Activated T-helper 1 cell treated with anti-CD3 and anti-CD28 coated beads, Interleukin-12 subunit alpha, Interleukin-12 subunit beta, Interleukin-2, Interleukin-4 antibody, amounts not matched to agents 30 ng/mL and 10 ng/mL and 1 ng/mL, durations not matched to agents 14 hours and 24 hours and 36 hours (primary cell): ENCODE data around the gene SRPK1. TPM values are rescaled to one million over a fixed set of nuclear protein-coding genes. Genes with fewer than 3 reads are reported as not detected.

ENCODE experiments used
- DNase-seq: peaks from one replicate; pipeline ENCODE4 v3.0.0; 2021; ENCODE audit warnings: low spot score
- H3K27ac Mint-ChIP-seq: one replicate; pipeline ENCODE4 v1.8.0; 2021; ENCODE audit warnings: mild to moderate bottlenecking, mixed read lengths
- H3K27me3 Mint-ChIP-seq: one replicate; pipeline ENCODE4 v1.8.0; 2022; ENCODE audit warnings: mild to moderate bottlenecking, moderate library complexity, mixed read lengths; ENCODE audit not compliant: insufficient read depth
- H3K36me3 Mint-ChIP-seq: one replicate; pipeline ENCODE4 v1.8.0; 2021; ENCODE audit warnings: low read depth, mixed read lengths
- H3K4me1 Mint-ChIP-seq: one replicate; pipeline ENCODE4 v1.8.0; 2021; ENCODE audit warnings: low read depth, mixed read lengths
- H3K4me3 Mint-ChIP-seq: one replicate; pipeline ENCODE4 v1.8.0; 2021; ENCODE audit warnings: mild to moderate bottlenecking, moderate library complexity, mixed read lengths
- H3K9me3 Mint-ChIP-seq: one replicate; pipeline ENCODE4 v1.8.0; 2021; ENCODE audit warnings: mixed read lengths
- intact Hi-C: fragments of 100-400 bp; cut with micrococcal nuclease; formaldehyde crosslinking; loops from one replicate; pipeline ENCODE4 v1.15.1; 2024
- total RNA-seq: library from RNA; stranded (reverse); gene quantifications from 2 replicates; pipeline ENCODE4 v1.2.3, GENCODE V29; 2022

Gene SRPK1
- total RNA-seq, result 149 and 182 TPM in 2 replicates

DNA sequence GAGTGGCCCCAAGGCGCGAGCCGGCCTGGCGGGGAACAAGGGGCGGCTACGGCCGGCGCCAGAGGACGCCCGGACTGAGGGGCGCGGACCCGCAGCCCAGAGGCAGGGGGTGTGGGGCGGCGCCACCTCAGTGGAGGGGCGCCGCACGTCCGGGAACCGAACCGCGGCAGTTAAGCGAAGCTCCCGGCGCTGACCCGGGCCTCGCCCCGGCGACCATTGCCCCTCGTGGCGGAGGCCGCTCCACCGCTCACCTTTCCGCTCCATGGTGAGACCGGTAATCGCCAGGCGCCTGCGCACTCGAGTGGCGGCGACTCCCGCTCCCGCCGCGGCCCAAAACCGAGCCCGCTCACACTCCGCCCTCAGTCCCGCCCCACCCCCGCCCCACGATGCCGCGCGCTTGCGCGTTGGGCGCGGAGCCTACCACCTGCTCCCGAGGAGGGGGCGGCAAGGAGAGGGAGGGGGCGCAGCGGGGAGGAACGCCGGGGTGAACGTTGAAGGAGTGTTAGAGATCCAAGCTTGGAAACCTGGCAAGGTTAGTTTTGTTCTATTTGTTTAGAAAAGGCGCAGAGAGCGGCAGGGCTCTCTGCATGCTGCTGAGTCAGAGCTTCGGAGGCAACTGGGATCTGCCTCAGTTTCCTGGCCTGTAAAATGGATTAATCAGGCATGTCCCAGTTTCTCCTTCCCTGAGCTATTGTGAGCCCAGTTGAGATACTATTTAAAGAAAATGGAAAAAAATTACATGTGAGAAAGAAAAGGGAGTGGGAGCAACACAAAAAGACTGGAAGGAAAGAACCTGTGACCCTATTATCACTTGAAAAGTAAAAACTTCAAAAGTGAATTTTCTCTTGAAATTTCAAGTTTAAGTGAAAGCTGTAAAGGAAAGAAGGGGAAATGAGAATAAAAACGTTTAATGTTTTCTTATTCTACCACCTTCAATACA, at the start of gene SRPK1:
Gene SRPK1 (minus strand): TSS at position 306 of the 940 bp plus-strand sequence. CDS start 42 bp downstream, at position 264.
- Mint-ChIP-seq H3K27ac (peak within 1 kb of the TSS; percentile 93), H3K4me1 (peaks cover 49% of the 10 kb centered on the region), H3K27me3 (no peaks in the 10 kb centered on the region), H3K9me3 (no peaks in the 10 kb centered on the region), H3K36me3 (peaks cover 31% of the 10 kb centered on the region), H3K4me3 (peak within 1 kb of the TSS; percentile 96)
- DNase-seq, result peak; percentile 85
- intact Hi-C loops, result loop anchor here (1.0 to 5.0 kb wide), 7 partner anchors 34 to 756 kb away; partner anchors contain the start of genes CDKN1A, LHFPL5 and MAPK14

DNA sequence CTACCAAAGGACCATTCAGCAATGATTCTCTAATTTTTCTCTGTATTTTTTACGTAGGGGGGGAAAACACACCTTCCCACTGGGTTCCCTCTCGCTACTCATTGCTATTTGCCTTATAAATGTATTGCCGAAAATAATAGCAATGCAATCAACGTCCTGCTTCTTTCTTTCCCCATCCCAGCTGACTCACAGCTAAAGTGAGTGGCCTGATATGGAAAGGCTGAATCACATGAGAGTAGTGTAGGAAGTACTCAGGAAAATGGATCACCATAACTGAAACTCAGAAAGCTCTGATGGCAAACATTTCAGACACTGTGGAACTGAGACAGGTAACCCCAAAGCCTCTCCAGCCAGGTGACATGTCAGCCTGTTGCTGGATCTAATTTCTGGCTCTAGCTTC, 49.3 kb upstream of the SRPK1 start:
- DNase-seq, result no peak
- peaks cover 14% of the 10 kb centered on the region for H3K4me1 Mint-ChIP-seq
- no peaks in the 10 kb centered on the region for H3K9me3 Mint-ChIP-seq
- intact Hi-C loops, result no loop called here
- H3K27me3 Mint-ChIP-seq, result peaks cover 7% of the 10 kb centered on the region
- H3K4me3 Mint-ChIP-seq, result no peak overlapping the region
- H3K36me3 Mint-ChIP-seq, result no peaks in the 10 kb centered on the region
- H3K27ac Mint-ChIP-seq, result no peak overlapping the region

DNA sequence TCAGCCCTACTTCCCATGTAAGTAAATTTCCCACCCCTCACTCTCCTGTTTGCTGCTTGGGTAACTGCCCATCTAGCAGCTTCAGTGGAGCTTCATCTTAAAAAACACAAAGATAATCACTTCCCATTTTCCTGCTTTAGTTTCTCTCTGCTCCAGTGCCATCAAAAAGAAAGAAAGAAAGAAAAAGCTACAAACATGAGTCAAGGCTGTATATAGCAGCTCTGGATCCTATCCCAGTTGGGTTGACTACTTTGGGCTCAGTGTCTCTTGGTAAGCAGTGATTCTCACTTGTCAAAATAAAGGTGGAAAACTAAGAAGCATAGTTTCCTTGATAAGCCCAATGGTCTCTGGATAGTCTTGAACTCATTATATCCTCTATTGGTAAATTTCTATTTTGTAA, 48.7 kb upstream of the SRPK1 start:
- H3K27me3 Mint-ChIP-seq, result peaks cover 7% of the 10 kb centered on the region
- no peak for DNase-seq
- peaks cover 14% of the 10 kb centered on the region for H3K4me1 Mint-ChIP-seq
- intact Hi-C loops, result no loop called here
- no peaks in the 10 kb centered on the region for H3K36me3 Mint-ChIP-seq
- no peak overlapping the region for H3K27ac Mint-ChIP-seq
- no peaks in the 10 kb centered on the region for H3K9me3 Mint-ChIP-seq
- H3K4me3 Mint-ChIP-seq, result no peak overlapping the region

DNA sequence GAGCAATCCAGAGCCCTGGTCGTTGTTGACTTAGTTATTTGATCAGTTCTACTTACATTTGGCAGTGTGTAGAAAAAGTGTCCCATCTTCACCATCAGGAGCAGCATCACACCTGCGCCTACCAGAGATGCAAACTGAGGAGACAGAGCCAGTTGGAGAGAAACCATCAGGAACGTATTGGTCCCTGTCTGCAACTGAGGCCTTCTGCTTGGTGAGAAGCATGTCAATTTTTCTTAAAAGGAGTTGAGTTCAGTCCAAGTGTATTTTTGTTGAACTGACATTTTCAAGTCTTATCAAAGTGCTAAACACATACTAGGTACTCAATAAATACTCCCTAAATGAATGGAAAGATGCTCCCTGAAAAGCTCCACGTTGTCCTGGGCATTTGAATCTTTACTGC, 47.9 kb upstream of the SRPK1 start:
- intact Hi-C loops, result no loop called here
- Mint-ChIP-seq H3K27me3 (peaks cover 7% of the 10 kb centered on the region), H3K4me3 (no peak overlapping the region)

DNA sequence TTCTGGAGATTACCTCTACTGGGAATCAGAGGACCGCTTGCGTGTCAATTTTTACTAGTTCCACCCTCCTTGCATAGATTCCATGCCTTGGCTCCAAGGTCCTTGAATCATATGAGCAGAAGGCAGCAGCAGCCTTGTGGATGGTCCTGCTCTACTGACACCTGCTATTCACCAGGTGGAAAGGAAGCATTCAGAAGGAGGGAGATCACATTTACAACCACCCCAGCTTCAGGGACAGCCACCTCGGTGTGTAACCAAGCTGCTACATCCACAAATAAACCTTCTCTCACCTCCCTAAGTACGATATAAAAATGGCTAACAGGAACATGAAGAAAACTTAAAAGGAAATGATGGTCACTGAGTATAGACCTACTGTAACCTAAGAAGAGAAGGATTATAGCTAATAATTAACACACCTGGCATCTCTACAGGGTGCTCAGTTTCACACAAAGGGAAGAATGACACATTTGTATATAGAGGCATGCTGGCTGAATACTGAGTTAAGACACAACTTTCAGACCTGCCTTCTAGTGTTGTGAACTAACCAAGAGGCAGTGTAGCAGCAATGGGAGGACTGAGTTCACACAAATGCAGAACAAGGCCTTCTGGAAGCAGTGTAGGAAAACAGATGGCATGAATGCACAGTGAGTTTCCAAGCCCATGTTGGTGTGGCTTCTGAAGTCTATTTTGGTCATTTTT, 46.3 kb upstream of the SRPK1 start:
- H3K4me1 Mint-ChIP-seq, result peaks cover 7% of the 10 kb centered on the region
- intact Hi-C loops, result no loop called here

More for the DNA sequence above, 47.9 kb upstream of the SRPK1 start:
- H3K9me3 Mint-ChIP-seq, result no peaks in the 10 kb centered on the region
- H3K4me1 Mint-ChIP-seq, result peaks cover 12% of the 10 kb centered on the region
- DNase-seq, result no peak
- no peak overlapping the region for H3K27ac Mint-ChIP-seq
- no peaks in the 10 kb centered on the region for H3K36me3 Mint-ChIP-seq

DNA sequence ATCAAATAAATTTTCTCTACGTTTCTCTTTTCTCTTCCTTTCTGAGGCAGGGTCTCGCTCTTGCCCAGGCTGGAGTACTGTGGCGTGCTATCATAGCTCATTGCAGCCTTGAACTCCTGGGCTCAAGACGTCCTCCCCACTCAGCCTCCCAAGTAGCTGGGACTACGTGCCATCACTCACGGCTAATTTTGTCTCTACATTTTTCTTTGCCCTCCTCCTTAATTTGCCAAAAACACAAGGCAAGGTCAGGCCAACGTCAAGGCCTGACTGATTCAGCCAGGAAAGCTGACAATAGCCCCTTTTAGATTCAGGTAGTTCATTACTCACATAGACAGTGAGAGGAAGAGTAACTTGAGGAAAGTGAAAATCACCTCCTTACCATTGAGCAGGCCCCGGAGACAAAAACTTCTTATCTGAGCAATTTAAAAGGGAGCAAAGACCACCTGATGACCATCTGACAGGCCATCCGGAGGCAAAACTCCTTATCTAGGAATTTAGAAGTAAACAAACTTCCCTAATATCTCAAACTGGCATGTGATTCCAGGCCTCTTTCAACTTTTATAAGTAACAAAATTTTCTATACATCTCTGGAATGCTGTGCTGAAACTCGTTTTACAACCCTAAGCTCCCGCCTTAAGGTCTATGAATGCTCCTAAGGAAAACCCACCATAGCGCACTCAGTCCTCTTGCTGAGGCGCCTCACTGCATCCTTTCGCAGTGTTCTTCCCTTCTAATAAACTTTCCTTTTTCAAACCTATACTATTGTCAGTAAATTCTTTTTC, 42.1 kb upstream of the SRPK1 start:
- no peak for DNase-seq
- H3K4me1 Mint-ChIP-seq, result no peaks in the 10 kb centered on the region
- H3K9me3 Mint-ChIP-seq, result no peaks in the 10 kb centered on the region
- H3K27ac Mint-ChIP-seq, result no peak overlapping the region
- H3K27me3 Mint-ChIP-seq, result peaks cover 26% of the 10 kb centered on the region
- H3K36me3 Mint-ChIP-seq, result no peaks in the 10 kb centered on the region
- intact Hi-C loops, result no loop called here
- H3K4me3 Mint-ChIP-seq, result no peak overlapping the region

More for the DNA sequence above, 46.3 kb upstream of the SRPK1 start:
- no peak for DNase-seq
- peaks cover 13% of the 10 kb centered on the region for H3K27me3 Mint-ChIP-seq
- no peaks in the 10 kb centered on the region for H3K36me3 Mint-ChIP-seq
- H3K27ac Mint-ChIP-seq, result no peak overlapping the region
- H3K4me3 Mint-ChIP-seq, result no peak overlapping the region
- no peaks in the 10 kb centered on the region for H3K9me3 Mint-ChIP-seq

DNA sequence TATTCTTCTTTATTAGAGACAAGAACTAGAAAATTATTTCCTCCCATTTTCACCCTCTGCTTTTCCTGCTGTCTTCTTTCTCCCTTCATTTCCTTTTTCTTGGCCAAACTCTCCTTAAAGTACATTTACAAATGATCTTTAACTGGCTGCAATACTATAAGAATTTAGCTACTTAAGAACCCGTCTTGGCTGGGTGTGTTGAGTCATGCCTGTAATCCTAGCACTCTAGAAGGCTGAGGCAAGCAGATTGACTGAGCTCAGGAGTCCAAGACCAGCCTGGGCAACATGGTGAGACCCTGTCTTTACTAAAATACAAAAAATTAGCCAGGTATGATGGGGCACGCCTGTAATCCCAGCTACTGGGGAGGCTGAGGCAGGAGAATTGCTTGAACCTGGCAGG, 39.3 kb upstream of the SRPK1 start:
- Mint-ChIP-seq H3K9me3 (no peaks in the 10 kb centered on the region), H3K27ac (no peak overlapping the region), H3K36me3 (no peaks in the 10 kb centered on the region), H3K4me1 (no peaks in the 10 kb centered on the region), H3K4me3 (no peak overlapping the region), H3K27me3 (peaks cover 21% of the 10 kb centered on the region)
- no peak for DNase-seq
- intact Hi-C loops, result no loop called here

DNA sequence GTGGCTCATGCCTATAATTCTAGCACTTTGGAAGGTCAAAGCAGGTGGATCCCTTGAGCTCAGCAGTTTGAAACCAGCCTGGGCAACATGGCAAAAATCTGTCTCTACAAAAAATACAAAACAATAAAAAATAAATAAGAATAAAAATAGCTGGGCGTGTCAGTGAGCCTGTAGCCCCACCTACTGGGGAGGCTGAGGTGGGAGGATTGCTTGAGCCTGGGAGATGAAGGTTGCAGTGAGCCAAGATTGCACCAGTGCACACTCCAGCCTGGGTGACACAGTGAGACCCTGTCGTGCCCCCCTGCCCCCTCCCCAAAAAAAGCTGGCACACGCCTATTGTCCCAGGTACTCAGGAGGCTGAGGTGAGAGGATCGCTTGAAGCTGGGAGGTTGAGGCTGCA, 35.1 kb upstream of the SRPK1 start:
- Mint-ChIP-seq H3K27ac (no peak overlapping the region), H3K4me1 (peaks cover 13% of the 10 kb centered on the region), H3K27me3 (peaks cover 8% of the 10 kb centered on the region), H3K9me3 (no peaks in the 10 kb centered on the region), H3K4me3 (no peak overlapping the region), H3K36me3 (no peaks in the 10 kb centered on the region)
- DNase-seq, result no peak
- intact Hi-C loops, result loop anchor here (10.0 kb wide), 1 partner anchor 201 kb away; no protein-coding TSS in a partner anchor

DNA sequence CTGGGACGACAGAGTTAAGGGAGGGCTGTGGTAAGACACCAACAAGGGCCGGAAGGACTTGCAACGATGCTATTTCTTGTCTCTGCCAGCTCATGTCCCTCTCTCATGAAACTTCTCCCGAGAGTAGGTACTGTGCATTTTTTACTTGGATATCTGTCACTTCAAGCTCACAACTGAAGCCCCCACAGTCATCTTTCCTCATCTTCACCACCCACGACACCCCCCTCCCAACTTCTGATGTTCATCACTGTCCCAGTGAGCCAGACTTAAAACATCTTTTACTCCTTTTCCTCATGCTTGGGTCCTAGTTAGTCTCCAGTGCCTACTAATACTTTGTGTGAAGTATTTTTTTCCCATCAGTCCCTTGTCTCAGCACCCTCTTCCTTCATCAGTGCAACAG, 34.6 kb upstream of the SRPK1 start:
- no peaks in the 10 kb centered on the region for H3K9me3 Mint-ChIP-seq
- no peaks in the 10 kb centered on the region for H3K36me3 Mint-ChIP-seq
- no peak overlapping the region for H3K4me3 Mint-ChIP-seq
- no peak for DNase-seq
- H3K4me1 Mint-ChIP-seq, result peaks cover 13% of the 10 kb centered on the region
- peaks cover 8% of the 10 kb centered on the region for H3K27me3 Mint-ChIP-seq
- intact Hi-C loops, result loop anchor here (10.0 kb wide), 1 partner anchor 201 kb away; no protein-coding TSS in a partner anchor
- H3K27ac Mint-ChIP-seq, result no peak overlapping the region

DNA sequence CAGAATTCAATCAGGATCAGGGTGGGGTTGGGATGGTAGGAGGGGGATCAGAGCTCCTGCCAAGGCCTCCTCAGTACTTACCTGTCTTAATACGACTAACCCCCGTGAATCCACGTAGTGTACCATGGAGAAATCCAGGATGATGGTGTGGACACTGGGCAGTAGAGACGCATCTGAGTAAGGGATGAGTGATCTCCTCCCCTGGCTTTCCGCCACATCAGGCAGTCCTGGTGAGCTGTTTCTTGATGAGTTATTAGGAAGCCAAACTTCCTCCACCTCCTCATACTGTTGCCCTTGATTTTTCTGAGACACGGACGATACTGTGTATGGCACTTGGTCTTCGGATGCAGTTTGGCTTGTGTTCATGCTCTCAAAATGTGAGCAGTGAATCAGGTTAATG, 34.2 kb upstream of the SRPK1 start:
- Mint-ChIP-seq H3K27ac (no peak overlapping the region), H3K4me1 (peaks cover 13% of the 10 kb centered on the region), H3K4me3 (no peak overlapping the region), H3K27me3 (peaks cover 8% of the 10 kb centered on the region), H3K9me3 (no peaks in the 10 kb centered on the region), H3K36me3 (no peaks in the 10 kb centered on the region)
- intact Hi-C loops, result loop anchor here (10.0 kb wide), 1 partner anchor 200 kb away; no protein-coding TSS in a partner anchor
- DNase-seq, result no peak

DNA sequence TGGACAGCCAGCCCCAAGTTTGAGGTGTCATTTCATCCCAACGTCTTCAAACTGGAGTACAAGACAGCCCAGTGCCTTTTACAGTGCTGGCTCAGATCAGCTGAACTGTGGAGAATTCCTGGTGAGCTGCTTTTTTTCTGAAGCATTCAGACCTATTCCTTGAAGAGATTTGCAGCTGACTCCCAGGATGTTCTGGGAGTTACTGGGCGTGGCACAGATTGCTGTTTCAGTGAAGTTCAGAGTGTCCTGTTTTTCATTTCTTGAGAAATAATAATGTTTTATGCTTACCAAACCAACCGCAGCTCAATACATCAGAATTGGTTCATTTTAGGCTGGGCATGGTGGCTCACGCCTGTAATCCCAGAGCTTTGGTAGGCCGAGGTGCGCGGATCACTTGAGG, 33.4 kb upstream of the SRPK1 start:
- H3K9me3 Mint-ChIP-seq, result no peaks in the 10 kb centered on the region
- no peak overlapping the region for H3K4me3 Mint-ChIP-seq
- H3K27me3 Mint-ChIP-seq, result peaks cover 5% of the 10 kb centered on the region
- intact Hi-C loops, result loop anchor here (10.0 kb wide), 1 partner anchor 200 kb away; no protein-coding TSS in a partner anchor
- H3K36me3 Mint-ChIP-seq, result no peaks in the 10 kb centered on the region
- DNase-seq, result no peak
- peaks cover 13% of the 10 kb centered on the region for H3K4me1 Mint-ChIP-seq
- H3K27ac Mint-ChIP-seq, result no peak overlapping the region

DNA sequence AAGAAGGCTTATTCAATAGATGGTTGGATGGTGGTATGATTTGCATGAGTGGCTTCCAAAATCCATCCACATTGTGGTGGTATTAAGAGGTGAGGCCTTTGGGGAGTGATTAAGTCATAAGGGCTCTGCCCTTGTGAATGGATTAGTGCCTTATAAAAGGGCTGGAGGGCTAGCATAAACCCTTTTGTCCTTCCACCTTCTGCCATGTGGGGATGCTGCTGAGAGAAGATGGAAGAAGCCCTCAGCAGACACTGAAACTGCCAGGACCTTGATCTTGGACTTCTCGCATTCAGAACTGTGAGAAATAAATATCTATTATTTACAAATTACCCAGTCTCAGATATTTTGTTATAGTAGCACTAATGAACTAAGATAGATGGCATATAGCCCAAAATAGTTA, 27.8 kb upstream of the SRPK1 start:
- H3K27me3 Mint-ChIP-seq, result peaks cover 2% of the 10 kb centered on the region
- H3K27ac Mint-ChIP-seq, result no peak overlapping the region
- H3K9me3 Mint-ChIP-seq, result no peaks in the 10 kb centered on the region
- intact Hi-C loops, result no loop called here
- H3K36me3 Mint-ChIP-seq, result no peaks in the 10 kb centered on the region
- DNase-seq, result no peak
- peaks cover 13% of the 10 kb centered on the region for H3K4me1 Mint-ChIP-seq
- H3K4me3 Mint-ChIP-seq, result no peak overlapping the region
